Panc1 (cell line): ENCODE data around the gene TEX13D. TPM values are rescaled to one million over a fixed set of nuclear protein-coding genes. Genes with fewer than 3 reads are reported as not detected.

Experiments used
- ATAC-seq: fragments of 200-7000 bp; cut with Tn5 transposase; 2 replicates; pipeline ENCODE4 v1.9.1; 2020; ENCODE audit warnings: mild to moderate bottlenecking, moderate library complexity
- BruUV-seq: library from RNA; stranded (reverse); fragments of 400-500 nt; replicated peaks from 2 replicates; lab custom pipeline; 2021; lab: Mats Ljungman, UMichigan
- CTCF ChIA-PET: fragments of 300-600 bp; sonication (Branson Sonifier 250); formaldehyde crosslinking; loops from one replicate; lab custom pipeline; 2022; ENCODE audit warnings: antibody characterized with exemption; lab: Charles Lee
- POLR2A ChIA-PET: fragments of 300-600 bp; sonication (Branson Sonifier 250); formaldehyde crosslinking; loops from one replicate; lab custom pipeline; 2022; ENCODE audit warnings: antibody characterized with exemption; lab: Charles Lee
- DNase-seq: peaks from one replicate; pipeline ENCODE4 v3.0.0-alpha.2; 2010; ENCODE audit warnings: low read depth, low spot score
- H3K27ac ChIP-seq: 2 replicates; pipeline ENCODE4 v1.5.1; 2011; ENCODE audit warnings: mild to moderate bottlenecking, low read length, inconsistent platforms
- H3K27me3 ChIP-seq: fragments of 200-500 bp; sonication (Bioruptor generic); 2 replicates; pipeline ENCODE4 v1.6.0; 2014; ENCODE audit warnings: low read length, inconsistent platforms; ENCODE audit not compliant: control insufficient read depth, insufficient read depth
- H3K36me3 ChIP-seq: fragments of 200-500 bp; sonication (Bioruptor generic); 2 replicates; pipeline ENCODE4 v1.5.1; 2014; ENCODE audit warnings: inconsistent platforms, mild to moderate bottlenecking, low read length, moderate library complexity; ENCODE audit not compliant: control insufficient read depth, insufficient read depth
- H3K4me1 ChIP-seq: 2 replicates; pipeline ENCODE4 v1.5.1; 2011; ENCODE audit warnings: inconsistent platforms, mild to moderate bottlenecking, low read length, moderate library complexity; ENCODE audit not compliant: control insufficient read depth, insufficient read depth
- H3K4me3 ChIP-seq, 2 experiments: 2 replicates each; pipeline ENCODE4 v1.5.1; 2011 to 2012; ENCODE audit warnings: low read depth in 2 of 2, low read length in 2 of 2, mild to moderate bottlenecking in 2 of 2, inconsistent platforms in 1 of 2, moderate library complexity in 1 of 2
- H3K9me3 ChIP-seq: fragments of 200-500 bp; sonication (Bioruptor generic); 2 replicates; pipeline ENCODE4 v1.5.1; 2014; ENCODE audit warnings: low read depth, mild to moderate bottlenecking, inconsistent platforms, low read length, moderate library complexity; ENCODE audit not compliant: control insufficient read depth, insufficient read depth
- POLR2AphosphoS5 ChIP-seq: IDR thresholded peaks from 2 replicates; pipeline ENCODE4 v1.6.1; 2012; ENCODE audit warnings: mild to moderate bottlenecking, low read depth, low read length, moderate library complexity
- SIN3A ChIP-seq: IDR thresholded peaks from 2 replicates; pipeline ENCODE4 v1.6.1; 2012; ENCODE audit warnings: low read depth, mild to moderate bottlenecking, low read length, moderate library complexity, borderline replicate concordance; ENCODE audit not compliant: insufficient read depth
- TCF7L2 ChIP-seq: IDR thresholded peaks from 2 replicates; pipeline ENCODE4 v1.6.1; 2011; ENCODE audit warnings: mild to moderate bottlenecking, low read depth, low read length, inconsistent platforms
- in situ Hi-C: cut with HindIII; loops from 2 replicates; pipeline ENCODE4 v1.10.0; 2016; ENCODE audit warnings: low sequenced_read_pairs, low pct_unique_long_range_greater_than_20kb
- intact Hi-C: fragments of 100-400 bp; cut with micrococcal nuclease; formaldehyde crosslinking; loops from one replicate; pipeline ENCODE4 v1.10.0; 2022; ENCODE audit not compliant: unreplicated experiment
- total RNA-seq: library from RNA; stranded (reverse); gene quantifications from one replicate; pipeline ENCODE4 v1.2.1, GENCODE V29; 2021; ENCODE audit not compliant: unreplicated experiment
- TF ChIP-seq, protein P1 (sequence below): fragments of 450-650 bp; IDR thresholded peaks from 2 replicates; pipeline ENCODE4 v1.5.1; 2017; ENCODE audit warnings: mild to moderate bottlenecking
- TF ChIP-seq, protein P2 (sequence below), 2 experiments: IDR thresholded peaks; 2 replicates each; pipeline ENCODE4 v1.6.1; 2011 to 2012; ENCODE audit warnings: low read depth in 2 of 2, control low read depth in 1 of 2, low read length in 1 of 2, mild to moderate bottlenecking in 1 of 2, moderate library complexity in 1 of 2; ENCODE audit not compliant: insufficient read depth in 1 of 2

TEX13D gene
- total RNA-seq, 1 experiment from 2014 or later = not detected

DNA sequence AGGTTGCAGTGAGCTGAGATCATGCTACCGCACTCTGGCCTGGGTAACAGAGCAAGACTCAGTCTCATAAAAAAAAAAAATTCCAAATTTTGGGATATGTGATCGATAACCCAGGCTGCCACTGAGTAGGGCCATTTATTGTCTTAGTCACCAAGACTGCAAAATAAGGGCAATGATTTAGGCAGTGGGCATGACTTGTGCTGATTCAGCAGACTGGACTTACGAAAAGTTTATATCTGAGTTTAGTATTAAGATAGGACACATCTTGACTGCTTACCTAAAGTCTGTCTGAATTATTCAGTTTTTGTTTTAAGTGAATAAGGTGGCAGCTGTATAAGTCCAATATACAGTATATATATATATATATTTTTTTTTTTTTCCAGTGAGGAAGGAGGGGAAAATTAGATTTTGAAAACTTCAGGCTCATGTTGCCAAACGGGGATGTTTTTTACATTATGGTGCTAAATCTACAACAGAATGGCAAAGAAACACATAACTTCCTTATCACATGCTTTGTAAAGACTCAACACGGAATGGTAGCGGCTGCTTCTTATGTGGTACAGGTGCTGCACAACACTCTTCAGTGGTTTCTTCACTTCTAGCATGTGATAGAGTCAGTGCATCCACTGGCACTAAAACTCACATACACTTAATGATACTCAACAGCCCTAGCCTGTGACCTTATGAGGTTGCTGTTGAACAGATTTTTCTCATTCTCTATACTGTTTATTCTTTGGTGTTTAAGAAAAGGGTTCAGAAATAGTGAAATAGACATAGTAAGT lies 6.5 kb downstream of the TEX13D start:
- Histone ChIP-seq H3K9me3 (no peaks in the 10 kb centered on the region), H3K27ac (no peak overlapping the region), H3K36me3 (no peaks in the 10 kb centered on the region), H3K4me1 (no peaks in the 10 kb centered on the region), H3K27me3 (no peaks in the 10 kb centered on the region), H3K4me3 (no peak overlapping the region)
- TF ChIP-seq, protein P1, sequence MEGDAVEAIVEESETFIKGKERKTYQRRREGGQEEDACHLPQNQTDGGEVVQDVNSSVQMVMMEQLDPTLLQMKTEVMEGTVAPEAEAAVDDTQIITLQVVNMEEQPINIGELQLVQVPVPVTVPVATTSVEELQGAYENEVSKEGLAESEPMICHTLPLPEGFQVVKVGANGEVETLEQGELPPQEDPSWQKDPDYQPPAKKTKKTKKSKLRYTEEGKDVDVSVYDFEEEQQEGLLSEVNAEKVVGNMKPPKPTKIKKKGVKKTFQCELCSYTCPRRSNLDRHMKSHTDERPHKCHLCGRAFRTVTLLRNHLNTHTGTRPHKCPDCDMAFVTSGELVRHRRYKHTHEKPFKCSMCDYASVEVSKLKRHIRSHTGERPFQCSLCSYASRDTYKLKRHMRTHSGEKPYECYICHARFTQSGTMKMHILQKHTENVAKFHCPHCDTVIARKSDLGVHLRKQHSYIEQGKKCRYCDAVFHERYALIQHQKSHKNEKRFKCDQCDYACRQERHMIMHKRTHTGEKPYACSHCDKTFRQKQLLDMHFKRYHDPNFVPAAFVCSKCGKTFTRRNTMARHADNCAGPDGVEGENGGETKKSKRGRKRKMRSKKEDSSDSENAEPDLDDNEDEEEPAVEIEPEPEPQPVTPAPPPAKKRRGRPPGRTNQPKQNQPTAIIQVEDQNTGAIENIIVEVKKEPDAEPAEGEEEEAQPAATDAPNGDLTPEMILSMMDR = no peak
- TF ChIP-seq TCF7L2 (no peak), SIN3A (no peak), POLR2AphosphoS5 (no peak)
- TF ChIP-seq, protein P2, sequence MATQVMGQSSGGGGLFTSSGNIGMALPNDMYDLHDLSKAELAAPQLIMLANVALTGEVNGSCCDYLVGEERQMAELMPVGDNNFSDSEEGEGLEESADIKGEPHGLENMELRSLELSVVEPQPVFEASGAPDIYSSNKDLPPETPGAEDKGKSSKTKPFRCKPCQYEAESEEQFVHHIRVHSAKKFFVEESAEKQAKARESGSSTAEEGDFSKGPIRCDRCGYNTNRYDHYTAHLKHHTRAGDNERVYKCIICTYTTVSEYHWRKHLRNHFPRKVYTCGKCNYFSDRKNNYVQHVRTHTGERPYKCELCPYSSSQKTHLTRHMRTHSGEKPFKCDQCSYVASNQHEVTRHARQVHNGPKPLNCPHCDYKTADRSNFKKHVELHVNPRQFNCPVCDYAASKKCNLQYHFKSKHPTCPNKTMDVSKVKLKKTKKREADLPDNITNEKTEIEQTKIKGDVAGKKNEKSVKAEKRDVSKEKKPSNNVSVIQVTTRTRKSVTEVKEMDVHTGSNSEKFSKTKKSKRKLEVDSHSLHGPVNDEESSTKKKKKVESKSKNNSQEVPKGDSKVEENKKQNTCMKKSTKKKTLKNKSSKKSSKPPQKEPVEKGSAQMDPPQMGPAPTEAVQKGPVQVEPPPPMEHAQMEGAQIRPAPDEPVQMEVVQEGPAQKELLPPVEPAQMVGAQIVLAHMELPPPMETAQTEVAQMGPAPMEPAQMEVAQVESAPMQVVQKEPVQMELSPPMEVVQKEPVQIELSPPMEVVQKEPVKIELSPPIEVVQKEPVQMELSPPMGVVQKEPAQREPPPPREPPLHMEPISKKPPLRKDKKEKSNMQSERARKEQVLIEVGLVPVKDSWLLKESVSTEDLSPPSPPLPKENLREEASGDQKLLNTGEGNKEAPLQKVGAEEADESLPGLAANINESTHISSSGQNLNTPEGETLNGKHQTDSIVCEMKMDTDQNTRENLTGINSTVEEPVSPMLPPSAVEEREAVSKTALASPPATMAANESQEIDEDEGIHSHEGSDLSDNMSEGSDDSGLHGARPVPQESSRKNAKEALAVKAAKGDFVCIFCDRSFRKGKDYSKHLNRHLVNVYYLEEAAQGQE (IDR thresholded peaks at IDR 0.05; ENCODE audit: insufficient read depth in 1 of 2, low read depth in 2 of 2, low read length in 1 of 2) = no peak
- no peak for DNase-seq
- ChIA-PET POLR2A (no interaction called here), CTCF (no interaction called here)
- intact Hi-C loops (no loop called here), in situ Hi-C loops (no loop called here)
- BruUV-seq = no TSS peak
- ATAC-seq = no peak

DNA sequence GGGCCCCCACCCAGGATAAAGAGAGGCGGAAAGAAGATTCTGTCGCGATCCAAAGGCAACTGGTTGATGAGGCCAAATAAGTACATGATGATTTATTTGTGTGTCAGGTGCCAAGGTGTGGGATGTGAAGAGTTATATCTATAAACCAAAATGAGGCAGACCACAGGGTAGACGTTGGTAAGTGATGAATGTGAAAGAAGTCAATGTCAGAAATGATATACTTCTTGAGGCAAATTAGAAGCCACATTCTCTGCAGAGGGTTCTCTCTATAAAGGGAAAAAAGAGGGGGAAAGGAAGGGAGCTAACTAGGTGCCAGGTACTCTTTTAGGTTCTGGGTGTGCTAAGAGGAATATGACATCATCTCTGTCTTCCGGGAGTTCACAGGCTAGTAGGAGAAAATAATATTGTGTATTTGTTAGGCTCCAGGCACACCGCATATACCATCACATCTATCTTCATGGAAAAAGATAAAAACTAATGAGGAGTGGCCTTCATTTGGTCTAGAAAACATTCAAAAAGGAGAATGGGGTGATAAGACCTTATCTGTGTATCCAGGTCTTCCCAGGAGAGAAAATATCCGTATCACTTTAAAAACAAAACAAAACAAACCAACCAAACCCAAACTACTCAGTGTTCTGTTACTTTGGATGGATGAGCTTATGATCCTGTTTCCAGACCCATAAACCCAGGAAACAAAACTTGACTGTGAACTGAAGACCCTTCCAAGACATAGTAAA lies 9.1 kb downstream of the TEX13D start:
- no TSS peak for BruUV-seq
- H3K27ac ChIP-seq = no peak overlapping the region
- H3K9me3 ChIP-seq = no peaks in the 10 kb centered on the region
- ATAC-seq (no peak), DNase-seq (no peak)
- no peaks in the 10 kb centered on the region for H3K27me3 ChIP-seq
- no peaks in the 10 kb centered on the region for H3K4me1 ChIP-seq
- in situ Hi-C loops = no loop called here
- TF ChIP-seq TCF7L2 (no peak), SIN3A (no peak), POLR2AphosphoS5 (no peak)
- TF ChIP-seq, protein P1 = no peak
- TF ChIP-seq, protein P2 (IDR thresholded peaks at IDR 0.05; ENCODE audit: insufficient read depth in 1 of 2, low read depth in 2 of 2, low read length in 1 of 2) = no peak
- no peaks in the 10 kb centered on the region for H3K36me3 ChIP-seq
- ChIA-PET POLR2A (no interaction called here), CTCF (no interaction called here)
- intact Hi-C loops = no loop called here
- H3K4me3 ChIP-seq = no peak overlapping the region
